ENCODE results near the gene TLCD5. TPM values are rescaled to one million over a fixed set of nuclear protein-coding genes. Genes with fewer than 3 reads are reported as not detected.

Gene TLCD5
- total and polyA plus RNA-seq, 2 donors (not counting 1 experiment from before 2014, with no cell fraction given) = 0.17 TPM; not detected in 1

DNA sequence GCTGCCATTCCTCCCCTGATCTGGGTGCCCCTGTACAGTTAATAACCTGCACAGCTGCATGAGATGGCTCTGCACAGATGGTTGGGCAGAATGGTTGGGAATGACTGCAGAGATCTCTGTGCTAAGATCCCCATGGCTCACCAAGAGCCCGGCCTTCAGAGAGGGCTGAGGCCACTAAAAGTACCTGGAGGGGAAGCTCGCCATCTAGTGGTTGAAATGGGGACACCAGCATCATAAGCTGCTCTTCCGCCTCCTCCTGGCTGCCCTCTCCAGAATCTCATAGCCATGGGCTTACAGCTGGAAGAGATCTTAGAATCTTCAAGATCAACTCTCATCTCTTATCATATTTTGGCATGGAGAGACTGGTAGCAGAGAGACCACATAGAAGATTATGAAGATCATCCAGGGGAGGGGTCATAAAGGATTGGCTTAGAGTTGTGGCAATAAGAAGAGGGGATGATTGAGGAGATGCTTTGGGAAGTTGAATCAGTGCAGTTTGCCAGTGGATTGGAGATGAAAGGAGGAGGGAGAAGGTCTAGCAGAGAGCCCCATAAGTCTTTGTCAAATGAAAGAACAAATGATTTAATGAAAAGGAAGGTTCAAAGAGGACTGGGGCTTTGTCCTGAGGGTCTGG lies 22.0 kb upstream of the TLCD5 start:
- peaks cover 26% of the 10 kb centered on the region for H3K27me3 Mint-ChIP-seq
- peaks cover 0 to 16% (median 3%) of the 10 kb centered on the region in 4 experiments for H3K27me3 ChIP-seq (replicated peaks in 1 of 4; ENCODE audit: control extremely low read depth in 1 of 4, control insufficient read depth in 3 of 4, insufficient read depth in 4 of 4, low read length in 3 of 4)
- peak; percentile 72 for DNase-seq
- WGBS (ENCODE audit: insufficient coverage) = 32% methylated on average over 2 of the region's 3 CpGs
- intact Hi-C loops (cut with micrococcal nuclease) = loop anchor here (2.0 kb wide), 1 partner anchor 68 kb away; no protein-coding TSS in a partner anchor
- no peaks in the 10 kb centered on the region for H3K9me3 ChIP-seq (ENCODE audit: control extremely low read depth in 1 of 3, control insufficient read depth in 2 of 3, insufficient read depth in 1 of 3, low read length in 2 of 3)
- H3K4me3 ChIP-seq (ENCODE audit: control extremely low read depth in 1 of 5, extremely low read depth in 1 of 5, insufficient read depth in 1 of 5, low read depth in 2 of 5, low read length in 4 of 5) = no peak overlapping the region
- H2AFZ ChIP-seq (ENCODE audit: insufficient read depth, low read depth, low read length, poor library complexity, severe bottlenecking) = no peak overlapping the region
- H3K27ac Mint-ChIP-seq = no peak overlapping the region
- ATAC-seq (ENCODE audit: low read depth) = peak; percentile 60
- H3K4me1 ChIP-seq (ENCODE audit: control insufficient read depth in 2 of 2, insufficient read depth in 2 of 2, low read length in 2 of 2) = no peaks in the 10 kb centered on the region
- H3K4me2 ChIP-seq (replicated peaks; ENCODE audit: low read depth, low read length, poor library complexity, severe bottlenecking) = no peak overlapping the region
- no peaks in the 10 kb centered on the region for H3K4me1 Mint-ChIP-seq
- ChIA-PET POLR2A (no interaction called here), CTCF (interaction anchor here (0.7 to 2.6 kb wide), 24 partner anchors 8 to 661 kb away, joined by 3 to 17 read pairs (median 4); partner anchors contain the start of gene TLCD5)
- H3K27ac ChIP-seq (ENCODE audit: low read length in 2 of 2) = no peak overlapping the region
- no peak overlapping the region for H3K9ac ChIP-seq (ENCODE audit: low read length)
- no peak for TF ChIP-seq EZH2 (IDR thresholded peaks at IDR 0.05; ENCODE audit: borderline replicate concordance, insufficient read depth, low read depth, low read length, poor library complexity, severe bottlenecking)
- TF ChIP-seq, protein P1, sequence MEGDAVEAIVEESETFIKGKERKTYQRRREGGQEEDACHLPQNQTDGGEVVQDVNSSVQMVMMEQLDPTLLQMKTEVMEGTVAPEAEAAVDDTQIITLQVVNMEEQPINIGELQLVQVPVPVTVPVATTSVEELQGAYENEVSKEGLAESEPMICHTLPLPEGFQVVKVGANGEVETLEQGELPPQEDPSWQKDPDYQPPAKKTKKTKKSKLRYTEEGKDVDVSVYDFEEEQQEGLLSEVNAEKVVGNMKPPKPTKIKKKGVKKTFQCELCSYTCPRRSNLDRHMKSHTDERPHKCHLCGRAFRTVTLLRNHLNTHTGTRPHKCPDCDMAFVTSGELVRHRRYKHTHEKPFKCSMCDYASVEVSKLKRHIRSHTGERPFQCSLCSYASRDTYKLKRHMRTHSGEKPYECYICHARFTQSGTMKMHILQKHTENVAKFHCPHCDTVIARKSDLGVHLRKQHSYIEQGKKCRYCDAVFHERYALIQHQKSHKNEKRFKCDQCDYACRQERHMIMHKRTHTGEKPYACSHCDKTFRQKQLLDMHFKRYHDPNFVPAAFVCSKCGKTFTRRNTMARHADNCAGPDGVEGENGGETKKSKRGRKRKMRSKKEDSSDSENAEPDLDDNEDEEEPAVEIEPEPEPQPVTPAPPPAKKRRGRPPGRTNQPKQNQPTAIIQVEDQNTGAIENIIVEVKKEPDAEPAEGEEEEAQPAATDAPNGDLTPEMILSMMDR (IDR thresholded peaks at IDR 0.05) = peak; percentile 95
- H3K79me2 ChIP-seq (ENCODE audit: control insufficient read depth, insufficient read depth, low read length) = no peaks in the 10 kb centered on the region
- no peaks in the 10 kb centered on the region for H4K20me1 ChIP-seq (ENCODE audit: control insufficient read depth, insufficient read depth, low read length, poor library complexity, severe bottlenecking)
- H3K9me3 Mint-ChIP-seq (ENCODE audit: insufficient read depth) = no peaks in the 10 kb centered on the region
- H3K4me3 Mint-ChIP-seq = no peak overlapping the region
- H3K36me3 ChIP-seq (replicated peaks in 1 of 2; ENCODE audit: control extremely low read depth in 1 of 2, control insufficient read depth in 1 of 2, extremely low read depth in 1 of 2, insufficient read depth in 2 of 2, low read length in 1 of 2) = no peaks in the 10 kb centered on the region

DNA sequence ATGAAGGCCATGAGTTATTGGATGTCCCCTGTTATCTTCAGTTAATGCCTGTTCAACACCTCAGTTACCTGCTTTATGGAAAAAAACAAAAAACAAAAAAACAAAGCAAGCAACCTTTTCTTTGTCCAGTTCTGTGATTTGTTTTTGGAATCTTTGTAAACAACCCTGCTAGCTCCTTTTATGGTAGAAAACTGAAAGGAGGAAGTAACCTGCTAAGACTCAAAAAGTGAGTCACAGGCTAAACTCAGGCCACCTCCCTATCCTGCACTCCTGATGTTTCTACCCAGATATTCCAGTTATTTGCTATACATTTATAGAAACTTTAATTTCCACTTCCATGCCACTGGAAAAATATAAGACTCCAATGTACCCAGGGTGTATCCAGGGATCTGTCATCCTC lies 20.6 kb upstream of the TLCD5 start:
- DNase-seq = no peak
- TF ChIP-seq EZH2 (IDR thresholded peaks at IDR 0.05; ENCODE audit: borderline replicate concordance, insufficient read depth, low read depth, low read length, poor library complexity, severe bottlenecking) = no peak
- TF ChIP-seq, protein P1 (IDR thresholded peaks at IDR 0.05) = no peak

More for the DNA sequence above, 20.6 kb upstream of the TLCD5 start:
- Mint-ChIP-seq H3K27ac (no peak overlapping the region), H3K27me3 (peaks cover 18% of the 10 kb centered on the region), H3K4me3 (no peak overlapping the region), H3K4me1 (no peaks in the 10 kb centered on the region), H3K9me3 (ENCODE audit: insufficient read depth) (no peaks in the 10 kb centered on the region)
- Histone ChIP-seq H3K36me3 (replicated peaks in 1 of 2; ENCODE audit: control extremely low read depth in 1 of 2, control insufficient read depth in 1 of 2, extremely low read depth in 1 of 2, insufficient read depth in 2 of 2, low read length in 1 of 2) (no peaks in the 10 kb centered on the region), H4K20me1 (ENCODE audit: control insufficient read depth, insufficient read depth, low read length, poor library complexity, severe bottlenecking) (no peaks in the 10 kb centered on the region), H3K27me3 (replicated peaks in 1 of 4; ENCODE audit: control extremely low read depth in 1 of 4, control insufficient read depth in 3 of 4, insufficient read depth in 4 of 4, low read length in 3 of 4) (peaks cover 0 to 20% (median 6%) of the 10 kb centered on the region in 4 experiments), H3K79me2 (ENCODE audit: control insufficient read depth, insufficient read depth, low read length) (no peaks in the 10 kb centered on the region), H3K4me3 (ENCODE audit: control extremely low read depth in 1 of 5, extremely low read depth in 1 of 5, insufficient read depth in 1 of 5, low read depth in 2 of 5, low read length in 4 of 5) (no peak overlapping the region), H3K27ac (ENCODE audit: low read length in 2 of 2) (no peak overlapping the region), H3K9me3 (ENCODE audit: control extremely low read depth in 1 of 3, control insufficient read depth in 2 of 3, insufficient read depth in 1 of 3, low read length in 2 of 3) (no peaks in the 10 kb centered on the region), H3K4me1 (ENCODE audit: control insufficient read depth in 2 of 2, insufficient read depth in 2 of 2, low read length in 2 of 2) (no peaks in the 10 kb centered on the region), H2AFZ (ENCODE audit: insufficient read depth, low read depth, low read length, poor library complexity, severe bottlenecking) (no peak overlapping the region), H3K4me2 (replicated peaks; ENCODE audit: low read depth, low read length, poor library complexity, severe bottlenecking) (no peak overlapping the region), H3K9ac (ENCODE audit: low read length) (no peak overlapping the region)
- ATAC-seq (ENCODE audit: low read depth) = no peak
- CTCF ChIA-PET = interaction anchor here (0.6 kb wide), 1 partner anchor 864 kb away, joined by 3 read pairs; no protein-coding TSS in a partner anchor
- intact Hi-C loops (cut with micrococcal nuclease) = no loop called here
- POLR2A ChIA-PET = no interaction called here

Data from B cell (primary cell).